K562 (cell line): ENCODE data around the gene PHF21B. TPM values are rescaled to one million over a fixed set of nuclear protein-coding genes. Genes with fewer than 3 reads are reported as not detected.

Experiments used
- ATAC-seq: fragments of 200-7000 bp; cut with Tn5 transposase; 3 replicates; pipeline ENCODE4 v1.9.1; 2020; ENCODE audit warnings: moderate library complexity
- BruUV-seq: library from RNA; stranded (reverse); fragments of 400-500 nt; replicated peaks from 2 replicates; lab custom pipeline; 2021; lab: Mats Ljungman, UMichigan
- CTCF ChIA-PET: fragments of 300-600 bp; formaldehyde crosslinking; extraction: SDS; loops from one replicate; lab custom pipeline; 2021; ENCODE audit warnings: low intra/inter-chr PET ratio; lab: Yijun Ruan, JAX
- POLR2A ChIA-PET: fragments of 300-600, 350-650 bp; sonication (Branson Sonifier 250); formaldehyde crosslinking; extraction: SDS; loops from one replicate; lab custom pipeline; 2021; ENCODE audit warnings: antibody characterized with exemption, inconsistent platforms; lab: Yijun Ruan, JAX
- DNase-seq, 4 experiments: peaks; one replicate each; pipeline versions ENCODE4 v3.0.0 to v3.0.0-alpha.2; 2011 to 2018; ENCODE audit warnings: low spot score in 3 of 4, mixed read lengths in 3 of 4; ENCODE audit errors: extremely low read depth in 1 of 4
- FAIRE-seq: peaks from 2 replicates; lab custom pipeline; 2011; peaks lifted over from hg19 to GRCh38; lab: Jason Lieb, UNC
- H2AFZ ChIP-seq: 2 replicates; pipeline ENCODE4 v1.6.0; 2011; ENCODE audit warnings: low read depth, low read length, control low read depth, inconsistent platforms
- H3K27ac ChIP-seq: fragments of 200-600 bp; 3 replicates; pipeline ENCODE4 v1.8.0; 2011; ENCODE audit warnings: low read depth, mild to moderate bottlenecking, control low read depth, inconsistent platforms, low read length, moderate library complexity, mixed read lengths; ENCODE audit errors: extremely low read depth
- H3K27me3 ChIP-seq, 2 experiments: fragments of 300-600 bp in 1 of 2; 2 replicates in 1 of 2; 3 replicates in 1 of 2; pipeline versions ENCODE4 v1.6.0 to v1.8.0; 2011; ENCODE audit warnings: inconsistent platforms in 2 of 2, low read length in 2 of 2, mild to moderate bottlenecking in 1 of 2, mixed read lengths in 1 of 2, moderate library complexity in 1 of 2; ENCODE audit not compliant: control insufficient read depth in 2 of 2, insufficient read depth in 2 of 2
- H3K36me3 ChIP-seq: fragments of 300-600 bp; 3 replicates; pipeline ENCODE4 v1.8.0; 2011; ENCODE audit warnings: mild to moderate bottlenecking, low read length, inconsistent platforms; ENCODE audit not compliant: control insufficient read depth, insufficient read depth
- H3K4me1 ChIP-seq, 2 experiments: fragments of 200-600 bp in 1 of 2; replicated peaks in 1 of 2; 2 replicates in 1 of 2; 3 replicates in 1 of 2; pipeline versions ENCODE4 v1.5.1 to v1.8.0; 2011; ENCODE audit warnings: inconsistent platforms in 2 of 2, low read length in 2 of 2, mild to moderate bottlenecking in 1 of 2, mixed read lengths in 1 of 2, moderate library complexity in 1 of 2; ENCODE audit not compliant: control insufficient read depth in 2 of 2, insufficient read depth in 2 of 2
- H3K4me2 ChIP-seq: 2 replicates; pipeline ENCODE4 v1.6.1; 2011; ENCODE audit warnings: low read length, control low read depth, inconsistent platforms, mixed read lengths; ENCODE audit not compliant: insufficient read depth
- H3K4me3 ChIP-seq: fragments of 200-600 bp; sonication (generic), shearing (Covaris generic); 2 replicates; pipeline ENCODE4 v1.5.1; 2016; ENCODE audit warnings: control low read depth, inconsistent platforms
- H3K79me2 ChIP-seq: fragments of 200-600 bp; 3 replicates; pipeline ENCODE4 v1.8.0; 2011; ENCODE audit warnings: low read length, inconsistent platforms; ENCODE audit not compliant: control insufficient read depth, insufficient read depth
- H3K9ac ChIP-seq, 2 experiments: 2 replicates each; pipeline versions ENCODE4 v1.6.0 to v1.6.1; 2011; ENCODE audit warnings: low read depth in 2 of 2, low read length in 2 of 2, control low read depth in 1 of 2, inconsistent platforms in 1 of 2, mild to moderate bottlenecking in 1 of 2, mixed read lengths in 1 of 2; ENCODE audit not compliant: insufficient read depth in 1 of 2
- H3K9me1 ChIP-seq: one replicate; pipeline ENCODE4 v1.6.0; 2011; ENCODE audit warnings: inconsistent platforms, mild to moderate bottlenecking, low read length, moderate library complexity; ENCODE audit not compliant: control insufficient read depth, insufficient read depth
- H3K9me3 ChIP-seq: replicated peaks from 2 replicates; pipeline ENCODE4 v1.5.1; 2011; ENCODE audit warnings: low read depth, low read length, inconsistent platforms; ENCODE audit not compliant: control insufficient read depth, insufficient read depth
- H4K20me1 ChIP-seq: replicated peaks from 2 replicates; pipeline ENCODE4 v1.6.1; 2011; ENCODE audit warnings: low read length, inconsistent platforms, mixed read lengths; ENCODE audit not compliant: control insufficient read depth, insufficient read depth
- BCL6 ChIP-seq: fragments of 250-450 bp; sonication (Bioruptor Pico); IDR thresholded peaks from 2 replicates; pipeline ENCODE4 v1.4.0; 2020
- BRCA1 ChIP-seq, 2 experiments: fragments of 450-650 bp in 1 of 2; sonication (generic) in 1 of 2; formaldehyde crosslinking in 1 of 2; IDR thresholded peaks; 2 replicates each; pipeline versions ENCODE4 v1.5.0 to v1.6.1; 2017 to 2020; ENCODE audit warnings: mild to moderate bottlenecking in 1 of 2, missing genetic modification reagents in 1 of 2
- EGR1 ChIP-seq: fragments of 450-650 bp; conservative IDR thresholded peaks from 2 replicates; pipeline ENCODE4 v1.6.1; 2017; ENCODE audit warnings: mild to moderate bottlenecking
- GTF2F1 ChIP-seq: IDR thresholded peaks from 2 replicates; pipeline ENCODE4 v1.6.1; 2011; ENCODE audit warnings: low read depth, low read length, improper control_type of control experiment
- NR4A1 ChIP-seq, 2 experiments: fragments of 250-450 bp in 1 of 2; fragments of 450-650 bp in 1 of 2; sonication (Bioruptor Pico) in 1 of 2; IDR thresholded peaks; 2 replicates each; pipeline versions ENCODE4 v1.4.0 to v1.6.1; 2016 to 2020; ENCODE audit warnings: mild to moderate bottlenecking in 2 of 2, missing compliant biosample characterization in 1 of 2, missing genetic modification characterization in 1 of 2, moderate library complexity in 1 of 2
- TCF3 ChIP-seq: sonication (generic); formaldehyde crosslinking; IDR thresholded peaks from 2 replicates; pipeline ENCODE4 v1.4.0; 2020; ENCODE audit warnings: mild to moderate bottlenecking, missing genetic modification reagents
- ZBTB34 ChIP-seq: fragments of 250-450 bp; sonication (Bioruptor Pico); IDR thresholded peaks from 2 replicates; pipeline ENCODE4 v1.8.0; 2021; ENCODE audit warnings: mild to moderate bottlenecking, moderate library complexity
- WGBS: fragments of 100-300 bp; shearing (Covaris generic); methylation state at CpG from one replicate; pipeline ENCODE4 v1.1.6; 2016; ENCODE audit warnings: low coverage, mixed read lengths; ENCODE audit not compliant: insufficient coverage; ENCODE audit errors: missing lambda C conversion rate; 5-methylcytosine and 5-hydroxymethylcytosine counted together
- in situ Hi-C: fragments of 300-500 bp; cut with MboI; formaldehyde crosslinking; loops from 4 replicates; pipeline ENCODE4 v1.15.0; 2018; ENCODE audit warnings: inconsistent platforms, mixed read lengths
- intact Hi-C: fragments of 100-400 bp; cut with micrococcal nuclease; formaldehyde crosslinking; loops from 2 replicates; pipeline ENCODE4 v1.14.2; 2022
- polyA plus RNA-seq, 8 experiments: library from polyadenylated mRNA; depleted of rRNA in 4 of 8; stranded (reverse) in 5 of 8; unstranded in 3 of 8; fragments of >200 nt; fragmentation: Nextera tagmentation in 2 of 8; fragmentation: Illumina TruSeq in 1 of 8; extraction: Ambion mirVana in 2 of 8; extraction: Trizol in 1 of 8; gene quantifications; 2 replicates each; pipeline versions ENCODE4 v1.2.1 to v1.2.3, GENCODE V29; 2011 to 2014; ENCODE audit warnings: inconsistent platforms in 1 of 8, missing spikeins in 1 of 8
- total RNA-seq, 7 experiments: library from RNA; depleted of rRNA in 6 of 7; stranded (reverse); fragments of >200 nt in 6 of 7; fragmentation: Illumina TruSeq in 2 of 7; extraction: Trizol in 2 of 7; gene quantifications; 2 replicates each; pipeline versions ENCODE4 v1.2.1 to v1.2.3, GENCODE V29; 2011 to 2021; ENCODE audit warnings: low replicate concordance in 1 of 7
- TF ChIP-seq, protein P1 (sequence below): fragments of 250-450 bp; sonication (Bioruptor Pico); IDR thresholded peaks from 2 replicates; pipeline ENCODE4 v1.4.0; 2020; ENCODE audit warnings: mild to moderate bottlenecking, moderate library complexity
- TF ChIP-seq, protein P2 (sequence below): fragments of 450-650 bp; IDR thresholded peaks from one replicate; pipeline ENCODE4 v1.6.1; 2018; ENCODE audit warnings: mild to moderate bottlenecking, moderate library complexity; ENCODE audit not compliant: partially characterized antibody

PHF21B gene
- total and polyA plus RNA-seq, 9 of the 15 experiments (the other 6 are each of a cell fraction or from before 2014, with no cell fraction given): 0.04 TPM; not detected in 8

DNA sequence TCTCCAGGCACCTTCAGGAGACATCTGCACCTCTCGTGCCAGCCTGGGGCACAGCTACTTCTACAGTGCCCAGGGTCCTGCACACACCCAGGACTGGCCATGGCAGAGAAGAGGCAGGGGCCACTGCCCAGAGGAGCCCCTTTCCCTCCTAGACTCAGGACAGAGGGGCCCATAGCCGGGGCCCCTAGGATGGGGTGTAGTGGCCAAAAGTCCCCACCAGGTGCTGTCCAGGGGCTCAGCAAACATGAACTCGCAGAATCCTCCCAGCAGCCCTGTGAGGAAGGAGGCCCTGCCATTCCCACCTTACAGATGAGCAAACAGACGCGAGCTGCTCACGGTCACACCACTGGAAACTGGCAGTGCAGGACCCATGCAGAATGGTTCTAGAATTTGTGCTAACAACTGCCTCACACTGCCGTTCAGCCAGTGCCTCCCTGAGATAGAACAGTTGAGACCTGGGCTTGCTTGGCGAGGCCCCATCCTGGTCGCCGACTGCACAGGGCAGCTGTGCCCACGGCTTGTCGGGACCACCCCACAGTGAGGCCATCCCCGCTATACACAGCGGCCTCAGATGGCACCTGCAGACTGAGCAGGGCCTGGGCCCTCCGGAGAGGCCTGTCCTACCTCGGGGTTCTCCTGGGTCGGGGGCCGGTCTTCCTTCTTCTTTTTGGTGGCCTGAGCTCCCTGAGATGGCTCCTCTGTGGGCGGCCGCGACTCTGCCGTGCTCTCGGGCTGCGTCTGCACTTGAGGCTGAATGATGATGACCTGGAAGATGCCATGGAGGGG lies 96.4 kb downstream of the PHF21B start:
- Histone ChIP-seq H3K4me1 (no peaks in the 10 kb centered on the region; a peak in 1 of 5 replicates), H4K20me1 (no peaks in the 10 kb centered on the region), H3K79me2 (no peaks in the 10 kb centered on the region), H3K9me1 (no peaks in the 10 kb centered on the region), H3K27me3 (peaks cover 2 to 39% of the 10 kb centered on the region in 2 experiments; a peak in 3 of 5 replicates), H3K9me3 (no peaks in the 10 kb centered on the region), H3K4me2 (no peak overlapping the region), H3K9ac (no peak overlapping the region), H3K27ac (no peak overlapping the region), H2AFZ (no peak overlapping the region), H3K4me3 (no peak overlapping the region), H3K36me3 (no peaks in the 10 kb centered on the region)
- BruUV-seq: no TSS peak
- intact Hi-C loops (no loop called here), in situ Hi-C loops (no loop called here)
- FAIRE-seq (no peak), ATAC-seq (0 out of 3 replicates have a peak, but pooled peaks have one; percentile 27), DNase-seq (no peak)
- ChIA-PET POLR2A (no interaction called here), CTCF (no interaction called here)
- WGBS: under 1% methylated on average over 17 of the region's 24 CpGs
- TF ChIP-seq BRCA1 (IDR thresholded peaks at IDR 0.05) (no peak), BRCA1 (CRISPR knock-in tag; IDR thresholded peaks at IDR 0.05) (no peak), GTF2F1 (no peak), BCL6 (CRISPR knock-in tag) (no peak), ZBTB34 (CRISPR knock-in tag) (no peak), TCF3 (CRISPR knock-in tag) (no peak), EGR1 (no peak), NR4A1 (CRISPR knock-in tag; IDR thresholded peaks at IDR 0.05) (no peak), NR4A1 (tag; IDR thresholded peaks at IDR 0.05) (no peak)
- TF ChIP-seq, protein P1, sequence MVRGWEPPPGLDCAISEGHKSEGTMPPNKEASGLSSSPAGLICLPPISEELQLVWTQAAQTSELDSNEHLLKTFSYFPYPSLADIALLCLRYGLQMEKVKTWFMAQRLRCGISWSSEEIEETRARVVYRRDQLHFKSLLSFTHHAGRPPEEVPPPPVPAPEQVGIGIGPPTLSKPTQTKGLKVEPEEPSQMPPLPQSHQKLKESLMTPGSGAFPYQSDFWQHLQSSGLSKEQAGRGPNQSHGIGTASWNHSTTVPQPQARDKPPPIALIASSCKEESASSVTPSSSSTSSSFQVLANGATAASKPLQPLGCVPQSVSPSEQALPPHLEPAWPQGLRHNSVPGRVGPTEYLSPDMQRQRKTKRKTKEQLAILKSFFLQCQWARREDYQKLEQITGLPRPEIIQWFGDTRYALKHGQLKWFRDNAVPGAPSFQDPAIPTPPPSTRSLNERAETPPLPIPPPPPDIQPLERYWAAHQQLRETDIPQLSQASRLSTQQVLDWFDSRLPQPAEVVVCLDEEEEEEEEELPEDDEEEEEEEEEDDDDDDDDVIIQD: no peak
- TF ChIP-seq, protein P2, sequence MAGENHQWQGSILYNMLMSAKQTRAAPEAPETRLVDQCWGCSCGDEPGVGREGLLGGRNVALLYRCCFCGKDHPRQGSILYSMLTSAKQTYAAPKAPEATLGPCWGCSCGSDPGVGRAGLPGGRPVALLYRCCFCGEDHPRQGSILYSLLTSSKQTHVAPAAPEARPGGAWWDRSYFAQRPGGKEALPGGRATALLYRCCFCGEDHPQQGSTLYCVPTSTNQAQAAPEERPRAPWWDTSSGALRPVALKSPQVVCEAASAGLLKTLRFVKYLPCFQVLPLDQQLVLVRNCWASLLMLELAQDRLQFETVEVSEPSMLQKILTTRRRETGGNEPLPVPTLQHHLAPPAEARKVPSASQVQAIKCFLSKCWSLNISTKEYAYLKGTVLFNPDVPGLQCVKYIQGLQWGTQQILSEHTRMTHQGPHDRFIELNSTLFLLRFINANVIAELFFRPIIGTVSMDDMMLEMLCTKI: no peak
